Subcutaneous abdominal adipose tissue (tissue), 5 donors: ENCODE data around the gene MCRIP1.

Experiments
- H3K27ac ChIP-seq: one replicate; pipeline ENCODE4 v1.7.0; 2013; ENCODE audit warnings: low read depth, mild to moderate bottlenecking, inconsistent platforms, low read length, moderate library complexity
- H3K27me3 ChIP-seq, 5 donors: one replicate each; pipeline ENCODE4 v1.7.0; 2013; ENCODE audit warnings: low read length in 5 of 5, inconsistent platforms in 1 of 5; ENCODE audit not compliant: control insufficient read depth in 5 of 5, insufficient read depth in 4 of 5
- H3K36me3 ChIP-seq, 5 donors: one replicate each; pipeline ENCODE4 v1.7.0; 2013; ENCODE audit warnings: low read length in 5 of 5; ENCODE audit not compliant: control insufficient read depth in 5 of 5, insufficient read depth in 5 of 5
- H3K4me1 ChIP-seq, 5 donors: one replicate each; pipeline ENCODE4 v1.7.0; 2013; ENCODE audit warnings: low read length in 5 of 5, mild to moderate bottlenecking in 3 of 5, moderate library complexity in 1 of 5; ENCODE audit not compliant: control insufficient read depth in 5 of 5, insufficient read depth in 5 of 5
- H3K4me3 ChIP-seq, 5 donors: one replicate each; pipeline ENCODE4 v1.7.0; 2013; ENCODE audit warnings: low read length in 5 of 5, low read depth in 1 of 5
- H3K9ac ChIP-seq, 5 donors: one replicate each; pipeline ENCODE4 v1.7.0; 2013; ENCODE audit warnings: low read length in 5 of 5, mild to moderate bottlenecking in 4 of 5, moderate library complexity in 3 of 5
- H3K9me3 ChIP-seq, 5 donors: one replicate each; pipeline ENCODE4 v1.7.0; 2013; ENCODE audit warnings: low read length in 5 of 5; ENCODE audit not compliant: control insufficient read depth in 5 of 5
- donor health status: healthy.
- donor health status: healthy.
- donor health status: healthy.
- donor health status: healthy.
- donor health status: healthy.

MCRIP1 gene

GRCh38 chr17:81804559-81805399, 28.3 kb downstream of the MCRIP1 start:
- H3K9ac ChIP-seq, result no peak overlapping the region
- no peaks in the 10 kb centered on the region for H3K9me3 ChIP-seq
- no peaks in the 10 kb centered on the region for H3K36me3 ChIP-seq
- peaks cover 0 to 5% (median 0%) of the 10 kb centered on the region in 5 donors for H3K4me1 ChIP-seq
- no peak overlapping the region for H3K4me3 ChIP-seq
- H3K27me3 ChIP-seq, result peaks cover 43 to 81% (median 70%) of the 10 kb centered on the region in 5 donors
- H3K27ac ChIP-seq, result no peak overlapping the region

- no peaks in the 10 kb centered on the region for H3K9me3 ChIP-seq
- H3K27me3 ChIP-seq, result peaks cover 43 to 73% (median 63%) of the 10 kb centered on the region in 5 donors
- H3K9ac ChIP-seq, result no peak within 1 kb of the TSS
- H3K27ac ChIP-seq, result no peak within 1 kb of the TSS
- no peaks in the 10 kb centered on the region for H3K36me3 ChIP-seq
- H3K4me1 ChIP-seq, result peaks cover 0 to 5% (median 0%) of the 10 kb centered on the region in 5 donors
- no peak within 1 kb of the TSS for H3K4me3 ChIP-seq
Observed at GRCh38 chr17:81803728-81804558, 29.1 kb downstream of the MCRIP1 start, which contains the start of gene GCGR. GCGR (plus strand) TSS chr17:81804150; CDS start chr17:81809019, 4,869 bp downstream.

GRCh38 chr17:81802856-81803643, 30.0 kb downstream of the MCRIP1 start:
- H3K27ac ChIP-seq, result no peak overlapping the region
- no peak overlapping the region for H3K4me3 ChIP-seq
- H3K36me3 ChIP-seq, result no peaks in the 10 kb centered on the region
- no peak overlapping the region for H3K9ac ChIP-seq
- no peaks in the 10 kb centered on the region for H3K9me3 ChIP-seq
- peaks cover 0 to 5% (median 0%) of the 10 kb centered on the region in 5 donors for H3K4me1 ChIP-seq
- peaks cover 40 to 67% (median 58%) of the 10 kb centered on the region in 5 donors for H3K27me3 ChIP-seq

GRCh38 chr17:81802048-81802758, 30.9 kb downstream of the MCRIP1 start:
- Histone ChIP-seq H3K4me1 (peaks cover 0 to 5% (median 0%) of the 10 kb centered on the region in 5 donors), H3K4me3 (no peak overlapping the region), H3K27me3 (peaks cover 38 to 59% (median 51%) of the 10 kb centered on the region in 5 donors), H3K36me3 (no peaks in the 10 kb centered on the region), H3K9ac (peak overlapping the region in 1 of 5 donors; percentile 28), H3K27ac (no peak overlapping the region), H3K9me3 (no peaks in the 10 kb centered on the region)

GRCh38 chr17:81801327-81801726, 31.8 kb downstream of the MCRIP1 start:
- no peak overlapping the region for H3K4me3 ChIP-seq
- peaks cover 0 to 5% (median 0%) of the 10 kb centered on the region in 5 donors for H3K4me1 ChIP-seq
- H3K27ac ChIP-seq, result no peak overlapping the region
- peaks cover 36 to 50% (median 44%) of the 10 kb centered on the region in 5 donors for H3K27me3 ChIP-seq
- H3K9ac ChIP-seq, result no peak overlapping the region
- H3K36me3 ChIP-seq, result no peaks in the 10 kb centered on the region
- H3K9me3 ChIP-seq, result no peaks in the 10 kb centered on the region

- Histone ChIP-seq H3K9me3 (no peaks in the 10 kb centered on the region), H3K36me3 (no peaks in the 10 kb centered on the region), H3K27ac (no peak overlapping the region), H3K27me3 (peaks cover 3 to 17% (median 9%) of the 10 kb centered on the region in 5 donors), H3K9ac (no peak overlapping the region), H3K4me3 (no peak overlapping the region), H3K4me1 (peaks cover 0 to 10% (median 7%) of the 10 kb centered on the region in 5 donors)
Observed at GRCh38 chr17:81794509-81794908, 38.6 kb downstream of the MCRIP1 start.

GRCh38 chr17:81794074-81794476, 39.0 kb downstream of the MCRIP1 start:
- peaks cover 0 to 10% (median 7%) of the 10 kb centered on the region in 5 donors for H3K4me1 ChIP-seq
- H3K36me3 ChIP-seq, result no peaks in the 10 kb centered on the region
- no peak overlapping the region for H3K4me3 ChIP-seq
- no peak overlapping the region for H3K9ac ChIP-seq
- H3K27ac ChIP-seq, result no peak overlapping the region
- no peaks in the 10 kb centered on the region for H3K9me3 ChIP-seq
- H3K27me3 ChIP-seq, result peaks cover 3 to 17% (median 9%) of the 10 kb centered on the region in 5 donors

GRCh38 chr17:81792675-81793615, 40.1 kb downstream of the MCRIP1 start:
- no peak overlapping the region for H3K4me3 ChIP-seq
- H3K4me1 ChIP-seq, result peaks cover 0 to 10% (median 7%) of the 10 kb centered on the region in 5 donors
- H3K9ac ChIP-seq, result no peak overlapping the region
- no peak overlapping the region for H3K27ac ChIP-seq
- H3K9me3 ChIP-seq, result no peaks in the 10 kb centered on the region
- H3K27me3 ChIP-seq, result peaks cover 3 to 17% (median 9%) of the 10 kb centered on the region in 5 donors
- H3K36me3 ChIP-seq, result no peaks in the 10 kb centered on the region
